HG03095 (cell line): ENCODE results near the gene ZFHX2.

Source experiments
- ATAC-seq: cut with Tn5 transposase; IDR thresholded peaks from one replicate; pipeline ENCODE4 v1.9.1; 2021; ENCODE audit warnings: moderate library complexity; ENCODE audit not compliant: unreplicated experiment

Gene ZFHX2

GRCh38 chr14:23523229-23524016 lies 28.1 kb downstream of the ZFHX2 start:
- no peak for ATAC-seq

GRCh38 chr14:23522643-23523198 lies 28.8 kb downstream of the ZFHX2 start:
- no peak for ATAC-seq

- ATAC-seq: no peak
These were observed 29.6 kb downstream of the ZFHX2 start for GRCh38 chr14:23521785-23522640.

- no peak for ATAC-seq
These were observed 30.5 kb downstream of the ZFHX2 start for GRCh38 chr14:23520899-23521533.

- no peak for ATAC-seq
These were observed 32.9 kb downstream of the ZFHX2 start for GRCh38 chr14:23518709-23519108.

GRCh38 chr14:23517650-23518326 lies 33.8 kb downstream of the ZFHX2 start:
- ATAC-seq: no peak

- ATAC-seq: no peak
These were observed 37.0 kb downstream of the ZFHX2 start for GRCh38 chr14:23514644-23514957.

- no peak for ATAC-seq
These were observed 37.5 kb downstream of the ZFHX2 start for GRCh38 chr14:23513818-23514643.

GRCh38 chr14:23513005-23513817 lies 38.4 kb downstream of the ZFHX2 start:
- no peak for ATAC-seq

GRCh38 chr14:23512156-23512555 lies 39.4 kb downstream of the ZFHX2 start:
- no peak for ATAC-seq

GRCh38 chr14:23494223-23494622 lies 57.3 kb downstream of the ZFHX2 start:
- ATAC-seq: no peak

- no peak for ATAC-seq
These were observed 58.8 kb downstream of the ZFHX2 start for GRCh38 chr14:23492618-23493272.

- no peak for ATAC-seq
These were observed 64.3 kb downstream of the ZFHX2 start for GRCh38 chr14:23487216-23487615.

- ATAC-seq: no peak
These were observed 65.5 kb downstream of the ZFHX2 start for GRCh38 chr14:23486036-23486435.

- ATAC-seq: no peak
These were observed 66.2 kb downstream of the ZFHX2 start for GRCh38 chr14:23485326-23485725.

GRCh38 chr14:23483236-23483854 lies 68.2 kb downstream of the ZFHX2 start:
- ATAC-seq: no peak

GRCh38 chr14:23482823-23483148 lies 68.8 kb downstream of the ZFHX2 start:
- ATAC-seq: no peak
